MM.1S (cell line): Measurements from ENCODE around the gene PKDCC.

Source experiments
- DNase-seq: peaks from one replicate; pipeline ENCODE4 v3.0.0-alpha.2; 2015
- H2AFZ ChIP-seq: fragments of 300-600 bp; sonication (generic); 2 replicates; pipeline ENCODE4 v1.6.0; 2016; ENCODE audit warnings: antibody characterized with exemption, low read length
- H3F3A ChIP-seq: fragments of 300-600 bp; sonication (generic); 2 replicates; pipeline ENCODE4 v1.6.1; 2016; ENCODE audit warnings: mild to moderate bottlenecking, antibody characterized with exemption, low read length, moderate library complexity, mixed read lengths; ENCODE audit not compliant: insufficient read depth
- H3K27ac ChIP-seq: fragments of 300-600 bp; sonication (generic); 2 replicates; pipeline ENCODE4 v1.5.1; 2016; ENCODE audit warnings: mild to moderate bottlenecking, low read length
- H3K27me3 ChIP-seq: fragments of 300-600 bp; sonication (generic); replicated peaks from 2 replicates; pipeline ENCODE4 v1.6.0; 2016; ENCODE audit warnings: low read length; ENCODE audit not compliant: insufficient read depth
- H3K36me3 ChIP-seq: fragments of 300-600 bp; sonication (generic); replicated peaks from 2 replicates; pipeline ENCODE4 v1.6.1; 2016; ENCODE audit warnings: mild to moderate bottlenecking, low read length, mixed read lengths; ENCODE audit not compliant: insufficient read depth
- H3K4me1 ChIP-seq: fragments of 300-600 bp; sonication (generic); 2 replicates; pipeline ENCODE4 v1.6.1; 2016; ENCODE audit warnings: low read length, mixed read lengths
- H3K4me2 ChIP-seq: fragments of 300-600 bp; sonication (generic); 2 replicates; pipeline ENCODE4 v1.6.0; 2016; ENCODE audit warnings: low read depth, low read length
- H3K4me3 ChIP-seq: fragments of 300-600 bp; sonication (generic); 2 replicates; pipeline ENCODE4 v1.5.1; 2016; ENCODE audit warnings: low read length, mixed read lengths
- H3K79me2 ChIP-seq: fragments of 300-600 bp; sonication (generic); 2 replicates; pipeline ENCODE4 v1.6.1; 2016; ENCODE audit warnings: mixed run types, low read length, mixed read lengths
- H3K9ac ChIP-seq: fragments of 300-600 bp; sonication (generic); 2 replicates; pipeline ENCODE4 v1.6.1; 2016; ENCODE audit warnings: low read length, mixed read lengths
- H3K9me2 ChIP-seq: fragments of 300-600 bp; sonication (generic); replicated peaks from 2 replicates; pipeline ENCODE4 v1.6.1; 2016; ENCODE audit warnings: mild to moderate bottlenecking, low read length, mixed read lengths; ENCODE audit not compliant: insufficient read depth
- H3K9me3 ChIP-seq: fragments of 300-600 bp; sonication (generic); replicated peaks from 2 replicates; pipeline ENCODE4 v1.6.1; 2016; ENCODE audit warnings: mild to moderate bottlenecking, low read length, mixed read lengths; ENCODE audit not compliant: insufficient read depth
- H4K20me1 ChIP-seq: fragments of 300-600 bp; sonication (generic); 2 replicates; pipeline ENCODE4 v1.6.1; 2016; ENCODE audit warnings: mild to moderate bottlenecking, low read length, moderate library complexity, mixed read lengths; ENCODE audit not compliant: insufficient read depth
- EZH2 ChIP-seq: fragments of 300-600 bp; sonication (generic); optimal IDR thresholded peaks from 2 replicates; pipeline ENCODE3; 2017; ENCODE audit warnings: low read depth, mild to moderate bottlenecking, antibody characterized with exemption, low read length, mixed read lengths
- EZH2phosphoT487 ChIP-seq: fragments of 300-600 bp; sonication (generic); IDR thresholded peaks from 2 replicates; pipeline ENCODE4 v1.6.1; 2018; ENCODE audit warnings: antibody characterized with exemption, low read length
- TF ChIP-seq, protein P1 (sequence below): fragments of 300-600 bp; sonication (generic); IDR thresholded peaks from 2 replicates; pipeline ENCODE4 v1.5.1; 2016; ENCODE audit warnings: antibody characterized with exemption, low read length, mixed read lengths

The PKDCC gene

GRCh38 chr2:42067521-42067920, 19.7 kb downstream of the PKDCC start:
- Histone ChIP-seq H3F3A (no peaks in the 10 kb centered on the region), H3K79me2 (no peaks in the 10 kb centered on the region), H3K9ac (no peak overlapping the region), H3K4me2 (no peak overlapping the region), H3K4me1 (no peaks in the 10 kb centered on the region), H3K9me2 (no peaks in the 10 kb centered on the region), H3K36me3 (no peaks in the 10 kb centered on the region), H3K4me3 (no peak overlapping the region), H3K27ac (no peak overlapping the region), H3K9me3 (no peaks in the 10 kb centered on the region), H2AFZ (no peak overlapping the region), H3K27me3 (no peaks in the 10 kb centered on the region), H4K20me1 (no peaks in the 10 kb centered on the region)
- TF ChIP-seq, protein P1, sequence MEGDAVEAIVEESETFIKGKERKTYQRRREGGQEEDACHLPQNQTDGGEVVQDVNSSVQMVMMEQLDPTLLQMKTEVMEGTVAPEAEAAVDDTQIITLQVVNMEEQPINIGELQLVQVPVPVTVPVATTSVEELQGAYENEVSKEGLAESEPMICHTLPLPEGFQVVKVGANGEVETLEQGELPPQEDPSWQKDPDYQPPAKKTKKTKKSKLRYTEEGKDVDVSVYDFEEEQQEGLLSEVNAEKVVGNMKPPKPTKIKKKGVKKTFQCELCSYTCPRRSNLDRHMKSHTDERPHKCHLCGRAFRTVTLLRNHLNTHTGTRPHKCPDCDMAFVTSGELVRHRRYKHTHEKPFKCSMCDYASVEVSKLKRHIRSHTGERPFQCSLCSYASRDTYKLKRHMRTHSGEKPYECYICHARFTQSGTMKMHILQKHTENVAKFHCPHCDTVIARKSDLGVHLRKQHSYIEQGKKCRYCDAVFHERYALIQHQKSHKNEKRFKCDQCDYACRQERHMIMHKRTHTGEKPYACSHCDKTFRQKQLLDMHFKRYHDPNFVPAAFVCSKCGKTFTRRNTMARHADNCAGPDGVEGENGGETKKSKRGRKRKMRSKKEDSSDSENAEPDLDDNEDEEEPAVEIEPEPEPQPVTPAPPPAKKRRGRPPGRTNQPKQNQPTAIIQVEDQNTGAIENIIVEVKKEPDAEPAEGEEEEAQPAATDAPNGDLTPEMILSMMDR: no peak
- TF ChIP-seq EZH2phosphoT487 (no peak), EZH2 (no peak)
- no peak for DNase-seq

GRCh38 chr2:42068571-42069178, 20.9 kb downstream of the PKDCC start:
- DNase-seq: no peak
- H3K4me3 ChIP-seq: no peak overlapping the region
- no peaks in the 10 kb centered on the region for H3K4me1 ChIP-seq
- H3K27me3 ChIP-seq: no peaks in the 10 kb centered on the region
- H3K9ac ChIP-seq: no peak overlapping the region
- H3K27ac ChIP-seq: no peak overlapping the region
- no peak overlapping the region for H2AFZ ChIP-seq
- H3K4me2 ChIP-seq: no peak overlapping the region
- H3F3A ChIP-seq: no peaks in the 10 kb centered on the region
- TF ChIP-seq EZH2 (no peak), EZH2phosphoT487 (no peak)
- TF ChIP-seq, protein P1: no peak
- H3K9me2 ChIP-seq: no peaks in the 10 kb centered on the region
- no peaks in the 10 kb centered on the region for H3K9me3 ChIP-seq
- no peaks in the 10 kb centered on the region for H3K36me3 ChIP-seq
- H3K79me2 ChIP-seq: no peaks in the 10 kb centered on the region
- no peaks in the 10 kb centered on the region for H4K20me1 ChIP-seq

GRCh38 chr2:42069568-42069967, 21.7 kb downstream of the PKDCC start:
- Histone ChIP-seq H3K4me3 (no peak overlapping the region), H3K9ac (no peak overlapping the region), H3K79me2 (no peaks in the 10 kb centered on the region), H3K9me3 (no peaks in the 10 kb centered on the region), H2AFZ (no peak overlapping the region), H3K27ac (no peak overlapping the region), H3F3A (no peaks in the 10 kb centered on the region), H4K20me1 (no peaks in the 10 kb centered on the region), H3K27me3 (no peaks in the 10 kb centered on the region), H3K9me2 (no peaks in the 10 kb centered on the region), H3K4me2 (no peak overlapping the region), H3K4me1 (no peaks in the 10 kb centered on the region), H3K36me3 (no peaks in the 10 kb centered on the region)
- DNase-seq: no peak
- TF ChIP-seq, protein P1: no peak
- no peak for TF ChIP-seq EZH2phosphoT487
- TF ChIP-seq EZH2: no peak
